T1000 (cell line): ENCODE data around the gene LRP2.

Experiments used
- DNase-seq: peaks from one replicate; lab custom pipeline; 2025; ENCODE audit warnings: mixed read lengths; lab: John Stamatoyannopoulos, UW

The LRP2 gene

DNA sequence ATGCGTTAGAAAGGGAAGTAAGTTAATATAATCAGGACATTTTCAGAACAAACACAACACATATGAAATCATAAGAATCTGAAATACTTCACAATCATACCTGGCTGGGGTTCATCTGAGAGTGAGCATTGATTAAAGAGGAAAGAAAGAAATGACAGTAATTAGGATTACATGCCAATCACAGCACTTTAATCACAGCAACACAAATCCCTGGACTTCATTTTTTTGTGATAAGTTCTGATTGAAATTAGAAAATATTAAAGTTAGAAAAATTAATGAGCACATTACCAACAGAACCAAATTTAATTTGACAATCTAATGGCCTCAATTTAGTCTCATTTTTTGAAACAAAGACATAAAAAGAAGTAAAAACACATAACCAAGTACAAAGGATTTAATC is 121.9 kb downstream of the LRP2 start:
- no peak for DNase-seq

DNA sequence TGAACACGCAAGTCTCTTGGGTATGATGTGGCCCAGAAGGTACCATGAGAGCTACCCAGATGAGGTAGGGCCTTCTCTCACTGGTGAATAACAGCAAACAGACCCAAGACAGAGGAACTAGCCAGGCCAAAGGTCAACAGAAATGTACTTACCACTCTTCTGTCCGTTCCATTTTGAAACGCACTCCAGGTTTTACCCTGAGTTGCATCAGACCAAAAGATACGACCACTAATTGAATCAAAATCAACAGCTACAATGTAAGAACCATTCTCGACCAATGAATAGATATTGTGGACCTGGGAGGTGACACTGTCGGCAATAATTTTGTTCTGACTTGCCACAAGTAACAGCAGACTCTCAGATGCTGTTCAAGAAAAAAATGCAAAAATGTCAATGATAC is 124.4 kb downstream of the LRP2 start:
- DNase-seq = no peak

DNA sequence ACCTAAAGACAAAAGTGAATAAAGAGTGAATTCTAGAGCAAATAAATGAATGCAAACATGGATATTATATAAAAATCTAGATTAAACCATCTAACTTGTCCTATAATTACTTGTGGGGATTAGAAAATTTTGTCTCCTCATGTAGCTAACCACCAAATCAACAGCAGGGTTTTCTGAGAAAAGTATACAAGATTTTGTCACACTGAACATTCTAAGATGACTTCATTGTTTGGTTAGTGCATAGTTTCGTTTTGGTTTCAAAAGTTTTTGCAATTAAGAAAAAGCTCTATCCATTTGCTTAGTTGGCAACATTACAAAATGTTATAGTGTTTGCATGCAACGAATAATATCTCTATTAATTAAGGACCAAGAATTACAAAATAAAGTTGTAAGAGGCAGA is 125.0 kb downstream of the LRP2 start:
- no peak for DNase-seq

DNA sequence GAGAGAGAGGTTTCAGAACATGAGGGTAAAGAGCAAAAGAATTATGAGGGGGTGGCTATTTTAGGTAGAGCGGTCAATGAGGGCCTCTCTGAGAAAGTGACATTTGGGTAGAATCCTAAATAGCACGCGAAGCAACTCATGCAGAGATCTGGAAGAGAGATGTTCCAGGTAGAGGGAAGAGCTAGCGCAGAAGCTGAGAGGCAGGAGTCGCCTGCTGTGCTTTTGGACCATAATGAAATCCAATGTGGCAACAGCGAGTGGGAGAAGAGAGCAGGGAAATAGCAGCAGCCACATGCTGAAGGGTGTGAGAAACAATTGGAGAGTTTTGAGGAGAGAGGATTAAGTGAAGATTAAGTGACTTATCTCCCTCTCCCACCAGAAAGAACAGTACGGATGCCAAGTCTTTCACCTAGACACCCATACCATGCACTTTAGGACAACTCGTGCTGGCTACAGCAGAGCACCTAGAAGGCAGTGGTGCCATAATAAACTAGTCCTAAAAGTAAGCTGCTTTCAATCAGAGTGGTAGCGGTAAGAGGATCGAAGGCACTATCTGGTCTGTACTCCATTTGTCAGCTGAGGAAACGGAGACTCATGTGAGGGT is 129.7 kb downstream of the LRP2 start:
- no peak for DNase-seq

DNA sequence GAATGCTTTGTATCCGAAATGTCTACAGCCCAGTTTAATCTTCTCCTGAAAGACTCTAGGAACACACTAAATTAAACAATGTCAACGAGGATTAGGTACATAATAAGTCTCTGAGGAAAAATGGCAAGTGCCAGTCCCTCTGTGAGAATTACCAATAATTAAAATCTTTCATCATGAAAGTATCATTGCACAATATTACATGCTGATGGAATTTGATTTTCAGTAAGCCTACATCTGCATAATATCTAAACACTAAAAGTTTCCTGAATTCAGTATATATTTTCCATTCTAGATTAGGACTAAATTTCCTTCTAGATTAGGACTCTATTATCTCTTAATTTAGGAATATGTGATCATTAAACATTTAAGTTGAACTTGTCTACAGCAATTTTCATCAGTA is 132.1 kb downstream of the LRP2 start:
- no peak for DNase-seq

DNA sequence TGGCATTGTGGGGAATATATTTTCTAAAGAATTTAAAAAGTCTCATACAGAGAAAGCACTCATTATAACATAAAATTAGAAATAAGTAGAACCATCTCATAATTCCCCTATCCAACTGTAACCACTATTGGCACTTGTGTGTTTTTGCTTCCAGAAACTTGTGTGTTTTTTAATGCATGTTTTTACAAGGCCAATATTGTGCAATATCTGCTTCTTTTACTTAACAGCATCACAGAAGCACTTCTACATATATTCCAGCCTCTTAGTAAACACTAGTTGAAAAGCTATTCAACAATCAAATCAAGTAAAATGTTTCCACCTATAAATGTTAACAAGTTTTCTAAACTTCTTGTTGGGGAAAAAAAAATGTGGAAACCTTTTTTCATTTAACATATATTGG is 132.7 kb downstream of the LRP2 start:
- no peak for DNase-seq

DNA sequence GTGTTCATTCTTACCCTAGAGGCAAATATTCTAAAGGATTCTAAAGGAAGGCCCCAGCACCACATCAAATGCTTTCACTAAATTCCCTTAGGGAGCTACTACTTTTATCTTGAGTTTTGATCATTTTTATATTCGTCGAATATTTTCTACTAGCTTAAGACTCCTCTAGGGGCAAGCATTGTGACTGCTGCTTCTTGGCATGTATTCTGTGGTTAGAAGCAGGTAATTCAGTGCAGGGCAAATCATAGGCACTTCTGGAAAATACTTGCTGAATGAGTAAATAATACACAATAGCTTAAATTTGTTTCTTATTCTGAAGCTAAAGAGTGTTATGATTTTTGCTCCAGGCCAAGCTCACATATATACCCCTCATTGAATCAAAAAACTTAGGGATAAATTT is 136.4 kb downstream of the LRP2 start:
- DNase-seq = no peak

DNA sequence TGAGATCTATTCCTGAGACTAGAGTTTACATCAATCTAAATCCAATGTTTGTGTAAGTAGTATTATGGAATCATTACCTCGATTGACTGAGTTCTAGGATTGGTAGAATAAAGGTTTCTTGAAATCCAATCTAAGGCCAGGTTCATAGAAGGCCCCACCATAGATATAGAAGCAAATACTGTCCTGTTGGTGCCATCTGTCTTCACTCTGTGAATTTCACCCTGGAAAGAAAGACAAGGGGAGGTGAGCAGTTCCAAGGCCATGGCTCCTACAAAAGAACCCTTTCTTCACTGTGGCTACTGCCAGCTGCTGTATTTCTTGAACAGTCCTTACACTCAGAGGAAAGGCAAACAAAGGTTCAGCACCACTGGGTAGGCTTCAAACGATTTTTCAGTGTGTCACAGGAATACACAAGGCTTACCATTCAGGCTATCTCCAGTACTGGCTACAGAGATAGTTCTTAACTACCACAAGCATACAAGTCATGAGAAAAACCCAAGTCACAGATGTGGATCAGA is 137.0 kb downstream of the LRP2 start:
- DNase-seq = no peak

DNA sequence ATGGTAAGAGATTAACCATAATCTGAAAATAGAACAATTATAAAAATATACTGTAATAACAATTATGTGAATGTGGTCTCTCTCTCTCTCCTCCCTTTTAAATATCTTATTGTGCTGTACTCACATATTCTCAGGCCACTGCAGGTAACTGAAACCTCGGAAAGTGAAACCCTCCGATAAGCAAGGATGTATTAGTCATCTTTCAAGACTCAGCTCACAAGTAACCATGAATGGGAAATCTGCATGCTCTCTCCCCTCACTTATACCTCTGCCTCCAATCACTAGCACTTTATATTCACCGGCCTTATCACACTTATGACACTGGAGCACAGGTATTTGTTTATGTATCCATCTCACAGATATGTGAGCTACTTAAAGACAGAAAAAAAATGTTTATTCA is 139.7 kb downstream of the LRP2 start:
- no peak for DNase-seq

DNA sequence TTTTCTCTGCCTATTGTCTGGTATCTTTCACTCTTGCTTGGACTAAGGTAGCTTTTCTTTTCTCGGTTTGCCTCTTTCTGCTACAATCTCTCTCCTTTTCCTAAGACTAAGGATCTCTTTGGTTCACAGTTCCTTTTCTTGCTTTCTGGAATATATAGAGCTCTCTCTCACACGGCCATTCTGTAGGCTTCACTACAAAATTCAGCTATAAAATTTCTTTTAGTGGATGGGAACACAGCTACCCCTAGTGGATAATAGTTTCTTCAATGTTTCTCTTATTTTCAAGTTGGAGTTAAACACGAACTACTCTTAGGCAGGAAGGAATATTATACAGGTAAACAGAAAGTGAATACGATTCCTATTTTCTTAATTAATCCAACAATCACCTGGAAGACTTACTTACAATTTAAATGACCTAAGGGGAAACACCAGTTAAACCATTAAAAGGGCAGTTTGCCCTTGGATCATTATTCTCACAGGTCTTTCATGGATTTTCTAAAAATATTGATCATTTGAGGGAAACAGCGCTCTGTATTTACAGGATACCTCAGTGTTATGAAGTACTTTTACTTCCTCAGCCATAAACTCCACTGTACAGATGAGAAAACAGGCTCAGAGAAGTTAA is 140.5 kb downstream of the LRP2 start:
- DNase-seq = no peak

DNA sequence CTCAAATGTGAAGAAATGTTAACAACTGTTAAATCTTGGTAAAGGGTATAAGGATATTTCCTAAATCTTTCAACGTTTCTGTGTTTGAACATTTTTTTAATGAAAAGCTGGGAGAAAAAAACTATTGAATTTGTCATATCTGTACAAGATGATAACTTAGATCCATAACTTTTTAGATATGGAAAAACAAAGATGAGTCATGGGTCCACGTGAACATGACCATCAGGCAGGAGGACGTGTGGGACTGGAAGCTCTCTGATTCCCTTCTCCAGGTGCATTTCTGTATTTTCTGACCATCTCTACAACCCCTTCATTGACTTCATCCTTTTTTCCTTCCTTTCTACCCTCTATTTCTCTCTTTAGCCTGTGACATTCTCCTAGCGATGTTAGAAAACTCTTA is 151.4 kb downstream of the LRP2 start:
- no peak for DNase-seq

DNA sequence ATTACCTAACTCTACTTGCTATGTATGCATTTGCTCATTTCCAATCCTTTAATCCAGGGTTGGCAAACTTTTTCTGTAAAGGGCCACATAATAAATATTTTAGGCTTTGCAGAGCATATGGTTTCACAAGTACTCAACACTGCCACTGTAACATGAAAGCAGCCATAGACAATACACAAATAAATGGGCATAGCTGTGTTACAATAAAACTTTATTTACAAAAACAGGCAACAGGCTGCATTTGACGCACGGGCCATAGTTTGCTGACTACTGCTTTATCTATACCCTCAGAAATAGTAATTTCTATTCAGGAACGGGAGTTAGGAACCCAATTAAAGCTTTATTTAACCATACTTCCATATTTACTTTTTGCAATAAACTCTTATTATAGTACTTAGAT is 154.3 kb downstream of the LRP2 start:
- DNase-seq = no peak

DNA sequence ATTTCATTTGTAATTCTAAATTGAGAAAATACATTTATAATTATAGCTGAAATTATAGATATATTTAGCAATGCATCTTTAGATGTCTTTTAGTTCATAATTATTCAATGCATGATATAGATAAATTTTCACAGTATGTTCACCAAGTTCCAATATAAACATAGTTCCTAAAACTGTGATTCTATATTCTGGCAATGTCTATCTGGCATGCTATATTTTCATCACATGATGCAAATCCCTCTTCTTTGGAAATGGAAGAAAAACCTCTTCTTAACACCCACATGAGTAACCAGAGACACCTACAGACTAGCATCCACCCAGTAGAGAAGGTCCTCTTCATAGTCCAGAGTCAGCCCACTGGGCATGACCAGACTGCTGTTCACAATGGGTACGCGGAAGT is 157.2 kb downstream of the LRP2 start:
- DNase-seq = no peak

DNA sequence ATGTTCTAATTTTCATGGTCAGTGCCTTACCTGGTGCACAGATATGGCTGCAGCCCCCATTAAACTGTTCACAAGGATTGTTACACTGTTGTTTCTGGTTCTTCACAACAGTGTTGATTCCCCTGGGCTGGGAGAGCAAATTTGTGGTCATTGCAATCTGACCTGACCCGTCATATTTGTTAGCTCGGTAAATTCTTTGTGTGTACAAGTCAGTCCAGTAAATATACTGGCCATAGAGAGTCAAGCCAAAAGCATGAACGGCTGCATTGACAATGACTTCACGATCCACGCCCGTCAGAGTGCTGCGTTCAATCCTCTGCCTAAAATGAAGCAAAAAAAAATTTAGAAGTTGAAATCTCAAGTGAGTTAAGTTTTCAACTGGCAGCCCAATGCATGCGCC is 158.4 kb downstream of the LRP2 start:
- DNase-seq = no peak

DNA sequence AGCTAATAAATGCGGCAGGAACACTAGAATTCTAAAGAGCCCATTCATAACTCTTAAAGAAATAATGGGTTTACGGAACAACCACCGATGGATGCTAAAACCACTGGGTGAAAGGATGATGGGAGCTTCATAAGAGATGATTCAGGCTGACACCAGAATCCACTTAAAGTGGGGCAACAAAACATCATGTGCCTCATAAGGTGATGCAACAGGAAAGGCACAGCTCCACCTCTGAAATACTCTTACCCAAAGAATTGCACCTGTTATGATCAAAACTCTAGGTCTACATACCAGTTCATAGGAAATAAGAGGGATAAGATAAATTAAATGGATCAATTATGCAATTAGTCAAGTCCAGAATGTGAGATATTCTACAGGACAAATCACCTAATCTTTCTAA is 161.6 kb downstream of the LRP2 start:
- no peak for DNase-seq

DNA sequence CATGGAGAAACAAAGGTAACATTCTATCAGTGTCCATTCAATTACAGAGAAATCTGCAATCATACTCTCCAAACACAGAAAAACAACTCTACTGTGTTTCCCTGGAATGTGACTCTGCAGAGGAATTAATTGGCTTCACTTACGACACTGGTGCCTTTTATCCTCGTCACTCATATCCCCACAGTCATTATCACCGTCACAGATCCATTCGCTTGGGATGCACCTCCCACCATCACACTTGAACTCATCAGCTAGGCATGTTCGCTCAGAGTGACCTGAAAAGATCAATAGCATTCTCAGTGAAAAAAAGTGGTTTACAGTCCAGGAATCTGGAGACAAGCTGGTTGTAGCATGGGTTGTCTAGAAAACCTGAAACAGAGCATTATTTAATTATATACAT is 168.7 kb downstream of the LRP2 start:
- DNase-seq = no peak

DNA sequence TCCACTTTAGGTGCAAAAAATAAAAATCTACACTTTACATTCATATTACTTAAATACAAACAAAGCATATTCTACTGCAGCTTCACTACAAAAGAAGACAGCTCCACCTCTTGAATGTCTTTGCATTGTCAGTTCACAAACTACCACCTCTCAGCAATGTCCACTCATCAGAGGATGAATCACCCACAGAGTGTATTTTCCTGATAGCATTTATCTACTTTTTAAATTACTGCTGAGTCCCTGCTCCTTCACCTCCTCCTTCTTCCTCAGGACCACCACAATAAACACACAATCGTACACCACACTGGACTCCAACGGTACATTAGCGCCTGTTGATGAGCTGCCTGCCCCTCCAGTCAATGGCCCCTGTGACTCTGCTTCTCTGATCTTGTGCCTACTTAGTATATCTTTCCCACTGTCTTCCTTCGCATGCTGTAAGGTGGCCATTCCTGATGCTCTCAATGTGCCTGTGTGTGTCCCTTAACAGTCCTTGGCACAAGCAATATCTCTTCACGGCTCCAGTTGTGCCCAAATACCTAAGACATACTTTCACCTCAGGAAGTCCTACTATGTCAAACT is 172.0 kb downstream of the LRP2 start:
- no peak for DNase-seq

DNA sequence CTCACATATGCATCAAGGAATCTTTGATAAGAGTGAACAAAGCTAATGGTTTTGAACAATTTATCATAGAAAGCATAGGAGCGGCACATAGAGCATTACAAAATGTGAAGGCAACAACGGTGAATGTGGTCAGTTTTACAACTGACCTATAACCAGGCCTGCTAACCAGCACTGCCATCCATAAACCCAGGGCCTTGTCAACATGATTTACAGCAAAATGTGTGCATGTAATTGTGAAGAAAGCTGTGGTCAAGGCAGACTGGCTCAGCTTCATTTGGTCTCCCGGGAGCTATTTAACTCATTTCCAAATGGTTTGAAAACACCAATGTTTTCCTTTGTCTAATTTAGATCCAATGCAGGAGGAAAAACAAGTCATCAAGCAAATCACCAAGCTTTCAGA is 173.2 kb downstream of the LRP2 start:
- no peak for DNase-seq

DNA sequence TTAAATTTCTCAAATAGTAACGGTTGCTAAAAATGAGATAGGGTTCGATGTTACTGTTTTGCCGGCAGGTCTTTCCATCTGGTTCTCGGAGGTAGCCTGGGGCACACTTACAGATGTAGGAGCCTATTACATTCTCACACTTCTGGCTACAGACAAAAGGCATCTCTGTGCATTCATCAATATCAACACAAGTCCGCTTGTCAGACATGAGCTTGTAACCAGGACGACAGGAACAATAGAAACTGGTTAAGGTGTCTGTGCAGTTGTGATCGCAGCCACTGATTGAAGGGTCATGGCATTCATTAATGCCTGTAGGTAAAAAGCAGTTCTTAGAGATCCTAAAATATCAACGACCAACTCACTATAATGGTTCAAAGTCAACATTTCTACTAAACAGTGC is 176.6 kb downstream of the LRP2 start:
- DNase-seq = no peak

DNA sequence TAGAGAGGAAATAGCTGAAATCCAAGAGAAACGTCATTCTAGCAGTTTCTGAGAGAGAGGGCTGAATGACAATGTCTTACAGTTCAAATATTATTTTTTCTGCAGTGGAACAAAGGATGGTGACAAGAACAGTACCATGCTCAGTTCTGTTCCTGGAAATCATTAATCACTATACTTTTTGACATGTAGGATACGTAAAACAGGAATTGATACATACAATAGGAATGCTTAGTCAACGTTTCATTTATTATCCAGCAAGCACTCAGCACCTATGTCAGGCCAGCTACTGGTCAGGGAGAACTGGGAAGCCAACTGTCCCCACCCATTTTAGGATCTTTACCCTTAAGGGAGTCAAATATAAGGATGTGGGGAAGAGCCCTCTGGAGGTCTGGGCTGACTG is 178.3 kb downstream of the LRP2 start:
- DNase-seq = no peak

DNA sequence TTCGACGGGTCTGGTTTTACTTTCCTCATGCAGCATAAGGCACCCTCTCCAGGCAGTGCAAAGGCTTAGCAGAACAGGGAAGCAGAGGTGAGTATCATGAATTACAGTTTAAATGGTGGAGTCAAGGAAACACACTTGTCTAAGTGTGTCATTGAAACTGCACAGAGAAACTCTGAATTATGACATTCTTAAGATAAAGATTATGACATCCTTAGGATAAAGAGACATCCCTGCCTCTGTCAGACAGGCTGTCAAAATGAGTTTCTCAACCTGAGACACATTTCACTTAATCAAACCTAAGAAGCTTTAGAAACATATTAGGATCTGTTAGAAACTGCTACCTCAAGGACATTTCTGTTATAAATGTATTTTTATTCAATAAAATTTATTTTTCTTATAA is 179.8 kb downstream of the LRP2 start:
- DNase-seq = no peak

DNA sequence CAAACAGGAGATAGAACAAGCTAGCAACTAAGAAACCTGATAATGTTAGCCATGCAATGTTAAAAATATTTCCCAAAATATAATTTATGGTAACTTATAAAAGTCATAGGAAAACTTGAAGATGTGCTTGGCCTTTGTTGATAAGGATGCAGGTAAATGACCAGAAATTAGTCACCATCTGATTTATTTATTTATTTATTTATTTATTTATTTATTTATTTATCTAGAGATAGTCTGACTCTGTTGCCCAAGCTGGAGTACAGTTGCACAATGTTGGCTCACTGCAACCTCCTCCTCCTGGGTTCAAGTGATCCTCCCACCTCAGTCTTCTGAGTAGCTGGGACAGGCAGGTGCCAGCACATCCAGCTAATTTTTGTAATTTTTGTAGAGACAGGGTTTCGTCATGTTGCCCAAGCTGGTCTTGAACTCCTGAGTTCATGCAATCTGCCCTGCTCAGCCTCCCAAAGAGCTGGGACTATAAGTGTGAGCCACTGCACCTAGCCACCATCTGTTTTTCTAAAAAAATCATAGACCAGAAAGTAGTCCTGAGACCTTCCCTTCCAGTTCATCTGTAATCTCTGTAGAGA is 183.4 kb downstream of the LRP2 start:
- no peak for DNase-seq

DNA sequence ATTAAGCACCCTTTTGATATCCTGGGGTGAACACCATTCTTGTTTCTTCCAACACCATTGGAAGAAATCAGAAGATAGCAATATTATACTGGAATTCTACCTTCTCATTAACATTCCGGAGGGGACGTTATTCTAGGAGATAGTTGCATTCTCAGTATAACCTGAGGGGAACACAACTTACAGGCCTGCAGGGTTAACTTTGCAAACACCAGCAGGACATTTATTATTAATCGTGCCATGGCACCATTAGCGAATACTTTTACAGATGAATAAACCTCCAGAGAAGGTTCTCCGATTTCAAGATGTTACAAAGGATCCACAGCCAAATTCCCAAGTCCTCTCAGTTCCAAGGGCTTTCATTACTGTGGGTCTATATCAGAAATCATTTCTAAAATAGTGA is 184.0 kb downstream of the LRP2 start:
- DNase-seq = no peak

DNA sequence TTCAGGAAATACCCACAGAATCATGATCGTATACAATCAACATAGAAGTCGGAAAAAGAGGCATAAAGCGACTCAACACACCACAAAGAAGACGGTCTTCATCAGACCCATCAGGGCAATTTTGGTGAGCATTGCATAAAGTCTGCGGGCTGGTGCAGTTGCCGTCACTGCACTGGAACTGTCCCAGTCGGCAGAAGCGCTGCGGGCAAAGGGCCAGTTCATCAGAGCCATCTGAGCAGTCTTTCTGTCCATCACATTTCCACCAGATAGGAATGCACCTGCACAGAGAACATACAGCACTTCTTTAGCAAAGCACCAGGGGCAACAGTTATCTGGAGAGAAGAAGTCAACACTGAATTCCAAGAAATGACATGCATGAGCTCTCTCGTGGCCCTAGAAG is 187.2 kb downstream of the LRP2 start:
- DNase-seq = no peak
